DOHH2 (cell line): Measurements from ENCODE around the gene MIEF1.

Experiments
- CTCF ChIP-seq: fragments of 200-600 bp; sonication (generic); IDR thresholded peaks from one replicate; pipeline ENCODE4 v1.5.1; 2014; ENCODE audit warnings: antibody characterized with exemption, mild to moderate bottlenecking, low read depth, low read length; ENCODE audit not compliant: poor library complexity, severe bottlenecking
- EZH2phosphoT487 ChIP-seq: fragments of 200-600 bp; sonication (generic); IDR thresholded peaks from 2 replicates; pipeline ENCODE4 v1.6.1; 2017; ENCODE audit warnings: borderline replicate concordance, mild to moderate bottlenecking, antibody characterized with exemption, low read length, moderate library complexity, mixed read lengths

DNA sequence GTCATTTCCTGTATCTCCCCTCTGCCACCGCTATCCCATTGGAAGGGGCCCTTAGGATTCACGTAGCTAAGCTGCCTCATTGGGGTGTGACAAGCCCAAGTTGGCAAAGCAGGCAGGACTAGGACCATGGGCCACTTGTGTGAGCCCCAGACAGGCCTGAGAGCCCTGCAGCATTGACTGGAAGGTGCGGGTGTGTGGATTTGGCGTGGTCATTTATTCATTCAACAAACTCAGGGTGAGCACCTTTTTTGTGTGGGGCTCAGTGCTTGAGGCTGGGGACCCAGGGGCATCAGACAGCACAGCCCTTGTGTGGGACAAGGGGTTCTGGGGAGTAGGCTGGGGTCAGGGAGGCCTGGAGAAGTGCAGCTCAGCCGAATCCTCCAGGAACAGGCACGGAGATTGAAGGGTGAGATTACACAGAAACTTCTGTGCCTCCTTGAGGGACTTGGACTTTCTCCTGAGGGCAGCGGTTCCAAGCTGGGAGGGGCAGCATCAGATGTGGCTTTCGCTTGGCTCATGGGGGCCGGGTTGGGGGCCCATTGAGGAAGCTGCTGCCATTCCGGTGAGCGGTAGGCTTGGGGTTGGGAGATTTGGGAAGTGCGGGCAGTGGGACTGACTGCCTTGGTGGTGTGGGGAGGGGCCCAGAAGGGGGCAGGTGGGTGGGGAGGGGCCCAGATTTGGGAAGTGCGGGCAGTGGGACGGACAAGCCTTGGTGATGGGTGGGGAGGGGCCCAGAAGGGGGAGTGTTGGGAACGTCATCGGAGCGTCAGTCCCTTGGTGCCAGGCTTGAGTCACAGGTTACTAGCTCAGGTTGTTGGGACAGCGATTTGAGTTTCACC lies 33.4 kb upstream of the MIEF1 start:
- TF ChIP-seq CTCF (no peak), EZH2phosphoT487 (no peak)
